Stimulated activated CD8-positive, alpha-beta memory T cell treated with anti-CD3 and anti-CD28 coated beads, Interleukin-7, amount 100 ng/mL, for 48 hours (primary cell): Measurements from ENCODE around the gene DPF3.
"Not testable (repeated sequence)": the region's sequence is repeated elsewhere in the genome, so short reads cannot be mapped to it uniquely, and the experiment has no call there.

Experiments
- DNase-seq, 2 donors: peaks; one replicate each; pipeline ENCODE4 v3.0.0-alpha.2; 2020; ENCODE audit warnings: low read depth in 1 of 2; ENCODE audit errors: extremely low read depth in 1 of 2

The DPF3 gene

DNA sequence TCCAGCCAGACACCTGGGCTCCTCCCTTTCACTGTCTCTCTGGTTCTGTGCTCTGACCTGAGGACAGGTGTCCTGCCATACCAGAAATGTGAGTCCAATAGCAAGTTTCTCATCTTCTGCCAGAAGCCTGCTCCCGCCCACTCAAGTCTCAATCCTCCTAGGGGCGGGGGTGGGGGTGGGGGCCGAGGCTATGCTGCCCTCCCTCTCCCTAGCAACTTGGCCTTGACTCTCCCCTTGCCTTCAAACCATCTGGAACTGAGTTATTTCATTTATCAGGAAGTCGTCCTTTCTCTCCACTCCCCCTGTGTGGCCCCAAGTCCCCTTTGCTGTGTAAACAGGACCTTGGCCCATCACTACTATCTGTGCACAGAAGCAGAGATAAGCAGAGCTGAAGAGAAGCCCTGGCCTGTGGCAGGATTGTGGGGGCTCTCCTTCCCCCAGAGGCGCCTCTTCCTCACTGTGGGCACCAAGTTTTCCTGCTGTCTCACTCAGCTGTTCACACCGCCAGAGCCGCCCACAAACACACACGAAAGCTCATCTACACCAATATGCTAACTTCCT lies 117.1 kb downstream of the DPF3 start:
- DNase-seq = no peak

DNA sequence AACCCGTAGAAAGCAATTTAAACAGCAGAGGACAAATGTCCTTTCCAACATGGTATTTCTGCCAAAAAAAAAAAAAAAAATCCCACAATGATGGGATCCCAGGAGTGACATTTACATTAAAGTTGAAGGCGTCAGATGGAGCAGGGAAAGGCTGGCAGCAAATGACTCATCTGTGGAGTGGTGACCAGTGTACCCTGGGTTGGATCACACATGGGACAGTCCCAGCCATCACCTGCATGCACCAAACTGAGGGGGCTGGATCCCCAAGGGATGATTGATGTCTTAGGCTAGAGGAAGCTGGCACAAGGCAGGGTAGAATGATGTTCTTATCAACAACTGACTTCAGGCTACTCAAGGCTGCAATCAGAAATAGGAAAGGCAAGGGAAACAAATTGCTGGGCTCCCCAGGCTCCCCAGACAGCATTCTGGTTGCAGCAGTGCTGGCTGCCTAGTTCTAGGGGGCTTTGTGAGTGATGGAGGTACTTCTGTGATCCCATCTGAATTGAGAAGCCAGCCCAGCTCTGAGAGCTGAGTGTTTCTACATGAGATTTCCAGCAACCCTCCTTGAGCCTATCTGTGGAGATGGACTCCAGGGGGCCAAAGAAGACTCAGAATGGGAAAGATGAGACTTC lies 117.9 kb downstream of the DPF3 start:
- no peak for DNase-seq

DNA sequence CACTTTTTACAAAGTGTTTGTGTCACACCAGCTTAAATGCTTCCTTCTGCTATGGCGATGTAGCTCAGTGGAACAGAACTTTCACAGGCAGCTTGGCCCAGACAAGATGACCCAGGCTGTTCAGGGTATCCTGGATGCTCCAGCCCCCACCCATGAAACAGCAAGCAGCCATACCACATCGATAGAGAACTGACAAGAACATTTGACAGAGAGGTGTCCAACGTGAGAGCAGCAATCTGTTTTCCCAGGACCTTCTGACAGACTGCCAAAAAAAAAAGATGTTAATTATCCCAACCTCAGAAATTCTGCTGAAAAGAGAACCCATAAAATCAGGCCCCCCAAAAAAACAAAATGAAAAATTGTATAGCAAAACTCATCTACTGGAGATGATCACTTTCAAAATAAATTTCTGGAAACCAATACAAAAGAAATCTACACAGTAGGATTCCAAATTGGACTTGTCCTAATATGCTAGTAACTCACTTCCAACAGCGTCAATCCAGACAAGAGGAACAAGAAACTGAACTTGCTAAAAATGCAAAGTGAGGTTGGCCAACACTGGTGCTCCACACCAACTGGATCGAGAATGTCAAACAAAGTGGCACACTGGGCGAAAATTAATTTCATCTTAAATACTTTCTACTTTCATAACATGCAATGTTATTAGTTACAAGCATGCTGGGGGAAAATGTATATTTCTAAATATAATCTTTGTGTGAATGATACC lies 118.8 kb downstream of the DPF3 start:
- no peak for DNase-seq

DNA sequence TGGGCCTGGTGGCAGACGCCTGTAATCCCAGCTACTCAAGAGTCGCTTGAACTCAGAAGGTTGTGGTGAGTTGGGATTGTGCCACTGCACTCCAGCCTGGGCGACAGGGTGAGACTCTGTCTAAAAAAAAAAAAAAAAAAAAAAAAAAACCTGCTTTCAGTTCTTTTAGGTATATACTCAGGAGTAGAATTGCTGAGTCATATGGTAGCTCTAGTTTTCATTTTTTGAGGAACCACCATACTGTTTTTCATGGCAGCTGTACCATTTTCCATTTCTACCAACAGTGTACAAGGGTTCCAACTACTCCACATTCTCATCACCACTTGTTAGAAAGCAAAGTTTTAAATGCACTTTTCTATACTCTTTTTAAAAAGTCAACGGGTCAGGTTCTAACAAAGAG lies 119.8 kb downstream of the DPF3 start:
- no peak for DNase-seq

DNA sequence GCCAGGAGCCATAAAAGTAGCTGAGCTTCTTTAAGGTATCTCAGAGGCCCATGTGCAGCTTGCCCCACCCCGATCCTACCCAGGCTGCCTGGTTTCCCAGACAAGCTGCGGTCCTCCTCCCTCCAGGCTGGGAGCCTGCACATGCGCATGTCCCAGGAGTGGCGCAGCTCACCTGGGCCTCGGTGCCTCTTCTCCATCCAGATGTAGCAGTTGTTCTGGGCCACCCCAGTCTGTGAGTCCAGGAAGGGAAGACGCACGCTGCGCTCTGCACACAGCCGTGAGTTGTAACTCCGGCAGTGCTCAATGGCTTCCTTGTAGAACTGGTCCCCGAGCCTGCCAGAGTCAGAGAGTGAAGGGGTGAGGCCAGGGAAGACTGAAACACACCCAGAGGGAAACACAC lies 122.3 kb downstream of the DPF3 start:
- DNase-seq = no peak

DNA sequence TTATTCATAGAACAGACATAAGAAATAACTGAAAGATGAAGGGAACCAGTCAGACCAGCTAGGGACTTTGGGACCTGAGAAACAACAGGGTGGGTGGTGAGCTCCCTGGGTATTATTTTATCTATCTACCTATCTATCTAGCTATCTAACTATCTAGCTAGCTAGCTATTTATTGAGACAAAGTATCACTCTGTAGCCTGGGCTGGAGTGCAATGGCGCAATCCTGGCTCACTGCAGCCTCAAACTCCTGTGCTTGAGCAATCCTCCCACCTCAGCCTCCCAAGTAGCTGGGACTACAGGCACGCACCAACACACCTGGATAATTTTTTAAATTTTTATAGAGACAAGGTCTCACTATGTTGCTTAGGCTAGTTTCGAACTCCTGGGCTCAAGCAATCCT lies 127.6 kb downstream of the DPF3 start:
- no peak for DNase-seq

DNA sequence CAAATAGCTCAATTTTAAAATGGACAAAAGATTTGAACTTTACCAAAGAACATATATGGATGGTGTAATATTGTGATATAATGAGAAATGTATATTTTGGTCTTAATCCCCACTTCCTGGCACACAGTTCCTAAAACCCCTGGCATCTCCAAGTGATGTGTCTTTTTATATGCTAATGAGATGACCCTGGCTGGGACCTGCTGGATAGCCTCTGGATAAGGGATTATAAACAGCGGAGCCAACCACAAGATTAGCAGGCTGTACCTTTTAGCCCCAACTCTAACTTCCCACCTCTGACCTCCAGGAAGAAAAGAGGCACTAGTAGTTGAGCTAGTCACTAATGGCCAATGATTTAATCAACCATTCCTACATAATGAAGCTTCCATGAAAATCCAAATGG lies 130.0 kb downstream of the DPF3 start:
- no peak for DNase-seq

DNA sequence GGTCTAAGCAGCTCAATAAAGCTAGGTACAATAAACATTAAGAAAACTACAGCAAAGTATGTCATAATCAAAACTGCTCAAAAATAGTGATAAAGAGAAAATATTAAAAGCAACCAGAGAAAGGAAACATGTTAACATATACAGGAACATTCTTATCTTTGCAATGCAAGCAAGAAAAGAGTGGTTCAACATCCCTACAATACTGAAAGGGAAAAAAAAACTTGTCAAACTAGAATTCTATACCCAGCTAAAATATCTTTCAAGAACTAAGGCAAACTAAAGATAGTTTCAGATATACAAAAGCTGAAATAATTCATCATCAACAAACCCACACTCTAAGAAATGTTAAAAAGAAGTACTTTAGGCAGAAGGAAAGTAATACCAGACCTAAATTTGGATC lies 134.2 kb downstream of the DPF3 start:
- DNase-seq = no peak

DNA sequence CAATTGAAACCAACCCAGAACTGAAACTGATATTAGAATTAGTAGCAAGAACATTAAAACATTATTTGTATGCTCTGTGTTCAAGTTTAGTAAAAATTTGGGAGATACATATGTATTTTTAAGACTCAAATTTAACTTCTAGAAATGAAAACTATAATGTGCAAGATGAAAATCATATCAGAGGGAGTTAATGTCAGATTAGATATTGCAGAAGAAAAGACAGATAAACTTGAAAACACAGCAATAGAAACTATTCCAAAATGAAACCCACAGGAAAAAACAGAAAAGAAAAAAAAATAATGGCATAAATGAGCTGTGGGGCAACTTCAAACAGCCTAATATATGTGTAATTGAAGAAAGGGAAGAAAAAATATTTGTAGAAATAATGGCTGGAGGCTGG lies 134.9 kb downstream of the DPF3 start:
- no peak for DNase-seq

DNA sequence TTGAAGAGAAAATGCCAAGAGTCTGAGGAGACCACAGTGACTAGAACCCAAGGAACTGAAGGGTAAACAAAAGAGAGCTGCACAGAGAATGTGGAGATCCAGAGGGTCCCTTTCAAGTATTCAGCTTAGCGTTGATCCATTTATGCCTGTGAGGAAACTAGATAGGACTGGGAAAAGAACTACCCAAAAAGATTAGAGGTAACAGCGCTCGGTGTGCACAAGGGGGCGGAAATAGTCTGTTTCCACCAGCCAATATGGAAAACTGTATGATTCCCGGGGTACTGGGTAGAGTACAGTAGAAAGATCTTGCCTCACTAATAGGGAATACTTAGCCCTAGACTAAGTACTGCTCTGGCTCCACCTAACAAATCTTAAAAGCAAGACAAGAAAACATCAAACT lies 135.5 kb downstream of the DPF3 start:
- DNase-seq = no peak

DNA sequence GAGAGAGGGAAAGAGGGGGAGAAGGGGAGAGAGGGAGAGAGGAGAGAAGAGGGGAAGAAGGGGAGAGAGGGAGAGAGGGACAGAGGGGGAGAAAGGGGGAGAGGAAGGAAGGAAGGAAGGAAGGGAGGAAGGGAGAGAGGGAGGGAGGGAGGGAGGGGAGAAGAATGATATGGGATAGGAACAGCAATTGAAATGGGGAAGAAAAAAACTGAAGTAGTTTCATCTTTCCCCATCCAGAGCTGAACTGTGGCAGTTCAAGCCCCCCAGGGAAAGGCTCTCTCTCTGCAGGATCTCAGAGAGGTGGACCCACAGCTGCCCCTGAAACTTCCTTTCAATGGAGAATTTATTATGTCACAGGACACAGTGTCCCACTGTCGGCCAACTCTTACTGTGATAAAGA lies 136.9 kb downstream of the DPF3 start:
- no peak for DNase-seq

DNA sequence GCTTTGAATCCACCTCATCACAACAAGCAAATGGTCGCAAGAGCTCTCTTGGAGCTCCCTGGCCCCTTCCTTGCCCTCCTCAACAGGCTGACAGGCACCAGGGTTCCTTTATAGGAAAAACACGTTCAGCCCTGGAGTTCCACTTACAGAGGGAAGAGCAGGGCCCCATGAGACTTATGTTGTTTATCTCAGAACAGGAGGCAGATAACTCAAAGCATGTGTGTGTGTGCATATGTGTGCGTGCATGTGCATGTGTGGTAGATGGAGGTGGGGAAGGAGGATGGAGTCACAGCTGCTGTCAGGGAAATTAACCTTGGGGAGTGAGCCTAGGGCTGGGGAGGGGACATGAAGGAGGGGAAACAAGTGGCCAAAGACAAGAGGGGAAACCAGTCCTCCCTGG lies 138.1 kb downstream of the DPF3 start:
- no peak for DNase-seq

DNA sequence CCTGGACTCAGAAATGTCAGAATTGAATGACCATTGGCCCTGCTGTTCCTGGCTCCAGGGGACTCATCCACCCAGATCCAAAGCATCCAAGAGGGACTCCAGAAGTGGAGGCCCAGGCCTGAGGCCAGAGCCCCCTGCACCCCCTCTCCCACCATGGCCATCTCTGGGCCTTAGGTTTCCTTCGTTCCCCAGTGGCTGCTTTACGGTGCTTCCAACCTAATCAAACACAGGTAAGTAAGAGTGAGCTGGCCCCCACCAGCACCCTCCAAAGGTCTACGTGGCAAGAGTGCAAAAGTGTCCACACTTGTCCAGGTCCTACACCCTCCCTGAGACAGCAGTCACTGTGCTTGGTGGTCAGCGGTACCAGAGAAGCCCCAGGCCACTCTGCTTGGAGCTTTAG lies 139.0 kb downstream of the DPF3 start:
- DNase-seq = no peak

DNA sequence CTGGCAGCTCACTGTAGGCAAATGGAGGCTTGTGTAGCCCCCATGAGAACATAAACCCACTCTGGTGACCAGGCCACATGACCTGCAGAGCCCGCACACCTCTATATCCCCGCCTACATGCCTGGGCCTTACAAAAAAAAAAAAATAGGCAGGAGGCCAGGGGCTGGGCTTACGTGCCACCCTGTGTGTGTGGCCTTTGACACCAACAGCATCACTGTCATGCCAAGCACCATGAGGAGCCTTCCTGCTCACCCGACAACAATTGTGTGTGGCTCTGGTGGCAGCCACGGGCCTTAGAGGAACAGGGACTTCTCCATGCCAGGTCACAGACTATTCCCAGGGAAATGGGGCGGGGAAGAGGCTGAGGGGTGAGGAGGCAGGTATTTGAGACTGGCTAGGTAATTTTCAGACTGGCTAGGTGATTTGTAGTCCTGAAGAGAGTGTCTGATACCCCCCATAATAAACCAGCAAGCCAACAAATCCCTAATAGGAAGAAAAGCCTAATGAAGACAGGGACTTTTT lies 140.0 kb downstream of the DPF3 start:
- no peak for DNase-seq

DNA sequence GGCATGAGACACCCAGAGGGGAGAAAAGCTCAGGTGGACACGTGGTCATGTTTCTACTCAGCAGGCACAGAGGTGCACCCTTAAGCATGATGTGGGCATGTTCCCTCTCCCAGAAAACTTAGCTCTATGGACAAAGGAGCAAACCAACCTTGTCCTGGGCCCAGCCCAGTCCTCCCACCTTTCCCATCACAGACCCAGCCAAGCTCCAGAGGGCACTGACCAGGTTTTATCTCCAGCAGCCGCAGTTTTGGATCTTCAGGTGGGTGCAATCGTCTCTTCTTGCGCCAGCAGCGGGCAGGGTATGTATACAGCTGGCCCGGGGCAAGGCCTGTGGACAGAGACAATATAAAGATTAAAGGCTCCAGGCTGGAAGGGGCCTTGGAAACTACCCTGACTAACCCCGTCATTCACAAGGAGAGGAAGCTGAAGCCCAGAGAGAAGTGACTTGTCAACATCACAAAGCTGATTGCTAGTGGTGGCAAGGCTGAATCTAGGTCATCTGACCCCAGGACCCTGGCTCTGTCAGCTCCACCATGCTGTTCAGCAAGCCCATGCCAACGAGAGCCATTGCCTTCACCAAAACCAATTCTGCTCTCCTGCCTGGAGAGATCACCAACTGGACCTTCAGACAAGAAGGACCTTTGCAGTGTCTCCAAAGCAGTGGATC lies 140.7 kb downstream of the DPF3 start:
- DNase-seq = no peak

DNA sequence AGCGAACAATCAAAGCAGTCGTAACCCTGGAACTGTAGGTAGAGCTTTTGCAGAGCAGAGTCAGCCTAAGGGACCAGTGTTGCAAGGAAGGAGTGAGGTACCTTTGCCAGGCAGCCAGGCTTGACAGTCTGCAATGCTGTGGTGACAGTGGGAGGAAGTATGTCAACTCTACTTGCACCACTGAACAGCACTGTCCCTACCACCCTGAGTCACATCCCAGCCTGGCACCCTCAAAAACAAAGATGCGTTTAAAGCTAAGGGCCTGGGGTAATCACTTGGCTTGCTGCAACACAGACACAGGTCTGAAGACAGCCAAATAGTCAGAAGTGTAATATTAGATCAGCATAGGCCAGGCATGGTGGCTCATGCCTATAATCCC lies 141.9 kb downstream of the DPF3 start:
- DNase-seq = no peak

DNA sequence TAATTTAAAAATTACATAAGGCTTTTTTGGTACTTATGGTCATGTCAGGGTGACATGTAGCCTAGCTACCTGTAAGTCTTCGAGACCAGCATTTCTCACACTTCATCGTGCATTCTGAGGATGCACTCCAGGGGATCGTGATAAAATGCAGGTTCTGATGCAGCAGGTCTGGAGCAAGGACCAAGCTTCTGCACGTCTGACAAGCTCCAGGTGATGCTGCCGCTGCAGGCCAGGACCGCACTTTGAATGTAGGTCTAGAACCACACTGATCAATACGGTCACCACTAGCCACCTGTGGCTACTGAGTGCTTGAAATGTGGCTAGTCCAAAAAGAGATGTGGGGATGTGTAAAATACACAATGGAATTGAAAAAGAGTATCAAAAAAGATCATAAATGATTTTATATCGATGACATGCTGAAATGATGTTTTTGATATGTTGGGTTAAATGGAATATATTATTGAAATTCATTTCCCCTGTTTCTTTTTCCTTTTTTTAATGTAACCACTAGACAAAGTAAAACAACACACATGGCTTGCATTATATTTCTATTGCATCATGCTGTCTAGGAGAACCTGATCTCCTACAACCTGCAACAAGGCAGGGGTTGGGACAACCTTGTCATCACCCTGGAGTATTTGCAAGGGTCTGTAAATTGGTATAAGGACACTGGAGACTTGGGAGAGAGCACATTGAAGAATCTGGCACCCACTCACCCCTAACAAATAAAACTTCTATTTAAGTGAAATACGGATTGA lies 142.4 kb downstream of the DPF3 start:
- DNase-seq = no peak

DNA sequence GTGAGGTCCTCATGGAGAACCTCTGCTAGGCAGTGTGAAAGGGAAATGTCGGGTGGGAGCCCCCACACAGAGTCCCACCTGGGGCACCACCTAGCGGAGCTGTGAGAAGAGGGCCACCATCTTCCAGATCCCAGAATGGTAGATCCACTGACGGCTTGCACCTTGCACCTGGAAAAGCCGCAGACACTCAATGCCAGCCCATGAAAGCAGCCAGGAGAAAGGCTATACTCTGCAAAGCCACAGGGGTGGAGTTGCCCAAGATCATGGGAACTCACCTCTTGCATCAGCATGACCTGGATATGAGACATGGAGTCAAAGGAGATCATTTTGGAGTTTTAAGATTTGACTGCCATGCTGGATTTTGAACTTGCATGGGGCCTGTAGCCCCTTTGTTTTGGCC lies 145.0 kb downstream of the DPF3 start:
- not testable (repeated sequence) for DNase-seq

DNA sequence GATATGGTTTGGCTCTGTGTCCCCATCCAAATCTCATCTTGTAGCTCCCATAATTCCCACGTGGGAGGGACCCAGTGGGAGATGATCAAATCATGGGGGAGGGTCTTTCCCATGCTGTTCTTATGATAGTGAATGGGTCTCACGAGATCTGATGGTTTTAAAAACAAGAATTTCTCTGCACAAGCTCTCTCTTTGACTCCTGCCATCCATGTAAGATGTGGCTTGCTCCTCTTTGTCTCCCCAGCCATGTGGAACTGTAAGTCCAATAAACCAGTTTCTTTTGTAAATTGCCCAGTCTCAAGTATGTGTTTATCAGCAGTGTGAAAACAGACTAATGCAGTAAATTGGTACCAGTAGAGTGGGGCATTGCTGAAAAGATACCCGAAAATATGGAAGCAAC lies 146.2 kb downstream of the DPF3 start:
- DNase-seq = no peak

DNA sequence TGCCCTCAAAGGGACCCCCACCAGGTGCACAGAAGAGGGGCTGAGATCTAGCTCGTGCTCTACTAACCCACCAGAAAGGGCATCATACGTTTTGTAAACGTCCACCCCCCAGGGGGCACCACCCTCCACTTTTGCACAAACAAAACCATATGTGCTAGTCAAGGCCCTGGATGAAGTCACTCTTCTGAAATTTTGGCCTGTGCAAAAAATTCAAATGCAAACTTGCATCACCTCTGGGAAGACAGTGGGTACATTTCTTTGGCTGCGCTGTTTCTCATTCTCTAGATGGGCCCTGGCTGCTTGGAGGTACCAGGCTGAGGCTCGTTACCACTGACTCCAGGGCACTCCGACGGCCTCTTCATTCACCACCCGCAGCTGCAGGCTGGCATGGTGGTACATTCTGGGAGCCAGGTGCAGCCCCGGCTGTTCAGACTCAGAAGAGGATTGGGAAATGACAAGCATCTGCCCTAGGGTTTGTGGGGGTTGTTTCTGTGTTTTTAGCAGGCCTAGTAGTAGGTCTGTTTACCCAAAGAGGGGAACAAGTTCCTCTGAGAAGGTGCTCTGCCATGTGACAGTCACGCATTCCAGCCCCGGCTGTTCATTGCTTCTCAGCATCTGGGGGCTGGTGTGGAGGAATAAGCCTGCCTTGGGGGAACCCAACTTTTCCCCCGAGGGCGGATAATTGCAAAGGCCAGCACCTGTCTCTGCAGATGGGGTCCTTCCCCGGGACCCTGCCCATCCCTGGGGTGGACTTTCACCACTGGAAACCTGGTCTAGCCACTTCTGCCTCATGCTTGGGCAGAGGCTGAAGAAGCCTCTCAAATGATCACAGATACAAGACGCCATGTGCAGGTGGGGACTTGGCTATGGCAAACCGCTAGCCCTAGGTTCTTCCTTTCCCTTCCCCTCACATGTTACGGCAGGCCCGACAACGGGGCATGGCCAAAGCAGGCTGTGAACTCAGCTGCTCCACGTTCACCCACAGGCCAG lies 147.6 kb downstream of the DPF3 start:
- DNase-seq = no peak
